ENCODE results near the gene NAA80.

The NAA80 gene

DNA sequence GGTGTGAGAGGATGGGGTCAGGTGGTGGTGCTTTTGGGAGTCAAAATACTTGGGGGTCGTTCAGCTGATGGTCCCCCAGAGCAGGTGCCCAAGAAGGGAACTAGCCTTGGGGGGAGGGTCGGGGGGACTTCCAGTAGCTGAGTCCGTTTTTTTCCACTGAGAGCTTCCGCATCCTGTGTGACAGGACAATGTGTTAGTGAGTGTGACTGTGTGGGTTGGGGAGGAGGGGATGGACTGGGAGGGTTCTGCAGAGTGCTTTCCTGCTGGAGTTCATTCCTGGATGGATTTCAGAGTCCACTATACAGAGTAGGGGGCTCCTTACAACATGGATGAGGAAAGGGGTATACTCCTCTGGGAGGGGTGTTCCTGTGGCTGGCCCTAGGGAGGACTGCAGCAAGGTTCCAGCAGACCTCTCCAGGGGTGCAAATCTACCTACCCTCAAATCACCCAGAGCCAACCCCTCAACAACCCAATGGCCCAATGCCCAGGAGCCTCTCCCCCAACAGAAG, 23.9 kb upstream of the NAA80 start:
- TF ChIP-seq SNAI2 (CRISPR knock-in tag; IDR thresholded peaks at IDR 0.05) (no peak), BACH2 (CRISPR knock-in tag; IDR thresholded peaks at IDR 0.05; ENCODE audit: borderline replicate concordance) (no peak), ZFP3 (CRISPR knock-in tag; IDR thresholded peaks at IDR 0.05) (no peak), TCF4 (CRISPR knock-in tag; IDR thresholded peaks at IDR 0.05; ENCODE audit: borderline replicate concordance) (no peak), GLIS3 (CRISPR knock-in tag; IDR thresholded peaks at IDR 0.05) (no peak), ISL1 (CRISPR knock-in tag; IDR thresholded peaks at IDR 0.05) (no peak), CSDC2 (CRISPR knock-in tag; IDR thresholded peaks at IDR 0.05) (no peak), ESRRG (CRISPR knock-in tag; IDR thresholded peaks at IDR 0.05) (no peak), ZC3H10 (CRISPR knock-in tag; IDR thresholded peaks at IDR 0.05) (no peak), OSR1 (CRISPR knock-in tag; IDR thresholded peaks at IDR 0.05) (no peak), ZNF70 (CRISPR knock-in tag; IDR thresholded peaks at IDR 0.05) (no peak)
- TF ChIP-seq, protein P1, sequence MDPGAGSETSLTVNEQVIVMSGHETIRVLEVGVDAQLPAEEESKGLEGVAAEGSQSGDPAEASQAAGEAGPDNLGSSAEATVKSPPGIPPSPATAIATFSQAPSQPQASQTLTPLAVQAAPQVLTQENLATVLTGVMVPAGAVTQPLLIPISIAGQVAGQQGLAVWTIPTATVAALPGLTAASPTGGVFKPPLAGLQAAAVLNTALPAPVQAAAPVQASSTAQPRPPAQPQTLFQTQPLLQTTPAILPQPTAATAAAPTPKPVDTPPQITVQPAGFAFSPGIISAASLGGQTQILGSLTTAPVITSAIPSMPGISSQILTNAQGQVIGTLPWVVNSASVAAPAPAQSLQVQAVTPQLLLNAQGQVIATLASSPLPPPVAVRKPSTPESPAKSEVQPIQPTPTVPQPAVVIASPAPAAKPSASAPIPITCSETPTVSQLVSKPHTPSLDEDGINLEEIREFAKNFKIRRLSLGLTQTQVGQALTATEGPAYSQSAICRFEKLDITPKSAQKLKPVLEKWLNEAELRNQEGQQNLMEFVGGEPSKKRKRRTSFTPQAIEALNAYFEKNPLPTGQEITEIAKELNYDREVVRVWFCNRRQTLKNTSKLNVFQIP (CRISPR knock-in tag; IDR thresholded peaks at IDR 0.05; ENCODE audit: borderline replicate concordance, low read depth): no peak
- TF ChIP-seq, protein P2, sequence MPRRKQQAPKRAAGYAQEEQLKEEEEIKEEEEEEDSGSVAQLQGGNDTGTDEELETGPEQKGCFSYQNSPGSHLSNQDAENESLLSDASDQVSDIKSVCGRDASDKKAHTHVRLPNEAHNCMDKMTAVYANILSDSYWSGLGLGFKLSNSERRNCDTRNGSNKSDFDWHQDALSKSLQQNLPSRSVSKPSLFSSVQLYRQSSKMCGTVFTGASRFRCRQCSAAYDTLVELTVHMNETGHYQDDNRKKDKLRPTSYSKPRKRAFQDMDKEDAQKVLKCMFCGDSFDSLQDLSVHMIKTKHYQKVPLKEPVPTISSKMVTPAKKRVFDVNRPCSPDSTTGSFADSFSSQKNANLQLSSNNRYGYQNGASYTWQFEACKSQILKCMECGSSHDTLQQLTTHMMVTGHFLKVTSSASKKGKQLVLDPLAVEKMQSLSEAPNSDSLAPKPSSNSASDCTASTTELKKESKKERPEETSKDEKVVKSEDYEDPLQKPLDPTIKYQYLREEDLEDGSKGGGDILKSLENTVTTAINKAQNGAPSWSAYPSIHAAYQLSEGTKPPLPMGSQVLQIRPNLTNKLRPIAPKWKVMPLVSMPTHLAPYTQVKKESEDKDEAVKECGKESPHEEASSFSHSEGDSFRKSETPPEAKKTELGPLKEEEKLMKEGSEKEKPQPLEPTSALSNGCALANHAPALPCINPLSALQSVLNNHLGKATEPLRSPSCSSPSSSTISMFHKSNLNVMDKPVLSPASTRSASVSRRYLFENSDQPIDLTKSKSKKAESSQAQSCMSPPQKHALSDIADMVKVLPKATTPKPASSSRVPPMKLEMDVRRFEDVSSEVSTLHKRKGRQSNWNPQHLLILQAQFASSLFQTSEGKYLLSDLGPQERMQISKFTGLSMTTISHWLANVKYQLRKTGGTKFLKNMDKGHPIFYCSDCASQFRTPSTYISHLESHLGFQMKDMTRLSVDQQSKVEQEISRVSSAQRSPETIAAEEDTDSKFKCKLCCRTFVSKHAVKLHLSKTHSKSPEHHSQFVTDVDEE (CRISPR knock-in tag; IDR thresholded peaks at IDR 0.05): no peak
- TF ChIP-seq, protein P3, sequence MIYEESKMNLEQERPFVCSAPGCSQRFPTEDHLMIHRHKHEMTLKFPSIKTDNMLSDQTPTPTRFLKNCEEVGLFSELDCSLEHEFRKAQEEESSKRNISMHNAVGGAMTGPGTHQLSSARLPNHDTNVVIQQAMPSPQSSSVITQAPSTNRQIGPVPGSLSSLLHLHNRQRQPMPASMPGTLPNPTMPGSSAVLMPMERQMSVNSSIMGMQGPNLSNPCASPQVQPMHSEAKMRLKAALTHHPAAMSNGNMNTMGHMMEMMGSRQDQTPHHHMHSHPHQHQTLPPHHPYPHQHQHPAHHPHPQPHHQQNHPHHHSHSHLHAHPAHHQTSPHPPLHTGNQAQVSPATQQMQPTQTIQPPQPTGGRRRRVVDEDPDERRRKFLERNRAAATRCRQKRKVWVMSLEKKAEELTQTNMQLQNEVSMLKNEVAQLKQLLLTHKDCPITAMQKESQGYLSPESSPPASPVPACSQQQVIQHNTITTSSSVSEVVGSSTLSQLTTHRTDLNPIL (CRISPR knock-in tag; IDR thresholded peaks at IDR 0.05; ENCODE audit: low read depth): no peak
- no peak for ATAC-seq

DNA sequence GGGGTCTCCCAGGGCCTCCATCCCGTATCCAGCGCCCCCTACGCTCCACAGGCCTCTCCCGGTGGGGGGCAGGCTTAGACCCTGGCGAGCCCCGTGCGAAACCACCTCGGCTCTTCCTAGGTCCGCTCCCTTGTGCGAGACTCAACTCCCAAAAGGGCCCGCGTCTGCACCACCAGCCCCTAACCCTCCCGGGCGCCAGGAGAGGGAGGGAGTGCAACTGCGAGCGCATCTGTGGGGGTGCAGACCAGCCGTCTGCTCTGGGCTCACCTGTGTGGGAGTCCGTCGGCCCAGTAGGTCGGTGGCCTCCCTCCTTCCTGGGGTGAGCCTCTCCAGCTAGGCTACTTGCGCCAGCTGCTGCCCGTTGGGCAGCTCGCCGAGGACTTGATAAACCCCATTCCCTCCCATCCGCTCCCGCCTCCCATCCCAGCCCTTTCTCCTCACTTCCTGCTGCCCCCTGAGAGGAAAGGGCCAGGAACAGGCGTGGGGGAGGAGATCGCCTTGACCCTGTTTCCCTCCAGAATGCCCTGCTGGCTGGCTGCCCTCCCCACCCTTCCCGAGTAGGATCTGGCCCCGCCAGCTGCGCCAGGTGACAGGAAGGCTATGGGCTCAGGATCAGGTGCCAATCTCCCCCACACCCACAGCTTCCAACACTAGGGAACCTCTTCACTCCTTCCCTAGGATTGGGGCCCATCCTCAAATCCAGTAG, 23.3 kb upstream of the NAA80 start, which contains the start of gene HYAL2:
HYAL2 (minus strand) TSS at position 360 of the 706 bp plus-strand sequence. CDS start 2,256 bp downstream, outside the sequence.
- no peak for ATAC-seq
- TF ChIP-seq ZC3H10 (CRISPR knock-in tag; IDR thresholded peaks at IDR 0.05): no peak

DNA sequence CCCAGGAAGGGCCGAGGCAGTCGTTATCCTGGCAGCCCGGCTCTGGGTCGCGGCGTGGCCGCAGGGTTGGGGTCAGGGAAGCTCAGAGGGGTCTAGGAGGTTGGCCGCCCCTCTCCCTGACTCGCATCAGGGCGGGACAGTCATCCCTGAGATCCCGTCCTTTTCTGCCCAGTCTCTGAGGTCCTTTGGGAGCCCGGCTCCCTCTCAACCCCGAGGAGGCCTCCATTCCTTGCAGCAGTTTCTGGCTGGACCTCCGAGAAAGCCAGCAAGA, 22.8 kb upstream of the NAA80 start:
- TF ChIP-seq, protein P4, sequence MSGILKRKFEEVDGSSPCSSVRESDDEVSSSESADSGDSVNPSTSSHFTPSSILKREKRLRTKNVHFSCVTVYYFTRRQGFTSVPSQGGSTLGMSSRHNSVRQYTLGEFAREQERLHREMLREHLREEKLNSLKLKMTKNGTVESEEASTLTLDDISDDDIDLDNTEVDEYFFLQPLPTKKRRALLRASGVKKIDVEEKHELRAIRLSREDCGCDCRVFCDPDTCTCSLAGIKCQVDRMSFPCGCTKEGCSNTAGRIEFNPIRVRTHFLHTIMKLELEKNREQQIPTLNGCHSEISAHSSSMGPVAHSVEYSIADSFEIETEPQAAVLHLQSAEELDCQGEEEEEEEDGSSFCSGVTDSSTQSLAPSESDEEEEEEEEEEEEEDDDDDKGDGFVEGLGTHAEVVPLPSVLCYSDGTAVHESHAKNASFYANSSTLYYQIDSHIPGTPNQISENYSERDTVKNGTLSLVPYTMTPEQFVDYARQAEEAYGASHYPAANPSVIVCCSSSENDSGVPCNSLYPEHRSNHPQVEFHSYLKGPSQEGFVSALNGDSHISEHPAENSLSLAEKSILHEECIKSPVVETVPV (CRISPR knock-in tag; IDR thresholded peaks at IDR 0.05): no peak
- no peak for TF ChIP-seq ZNF8 (CRISPR knock-in tag; IDR thresholded peaks at IDR 0.05)
- no peak for TF ChIP-seq ESRRG (CRISPR knock-in tag; IDR thresholded peaks at IDR 0.05)
- TF ChIP-seq ZNF70 (CRISPR knock-in tag; IDR thresholded peaks at IDR 0.05): no peak
- TF ChIP-seq CSDC2 (CRISPR knock-in tag; IDR thresholded peaks at IDR 0.05): no peak
- no peak for TF ChIP-seq RARB (CRISPR knock-in tag; IDR thresholded peaks at IDR 0.05)
- TF ChIP-seq ZC3H10 (CRISPR knock-in tag; IDR thresholded peaks at IDR 0.05): no peak
- TF ChIP-seq SNAI2 (CRISPR knock-in tag; IDR thresholded peaks at IDR 0.05): no peak
- no peak for TF ChIP-seq TCF4 (CRISPR knock-in tag; IDR thresholded peaks at IDR 0.05; ENCODE audit: borderline replicate concordance)
- no peak for TF ChIP-seq OSR1 (CRISPR knock-in tag; IDR thresholded peaks at IDR 0.05)
- TF ChIP-seq ZFP30 (CRISPR knock-in tag; IDR thresholded peaks at IDR 0.05): no peak
- TF ChIP-seq BACH2 (CRISPR knock-in tag; IDR thresholded peaks at IDR 0.05; ENCODE audit: borderline replicate concordance): no peak
- TF ChIP-seq, protein P2 (CRISPR knock-in tag; IDR thresholded peaks at IDR 0.05): no peak
- no peak for TF ChIP-seq ARNTL (CRISPR knock-in tag; IDR thresholded peaks at IDR 0.05; ENCODE audit: borderline replicate concordance, low read depth)
- no peak for ATAC-seq

Data from SK-N-SH treated with all-trans-retinoic acid at 6 μM for 48 hours (cell line).